GM19455 (cell line): ENCODE data around the gene BCAR3.
"Not testable (repeated sequence)": the region's sequence is repeated elsewhere in the genome, so short reads cannot be mapped to it uniquely, and the experiment has no call there.

Experiments used
- ATAC-seq: cut with Tn5 transposase; IDR thresholded peaks from one replicate; pipeline ENCODE4 v1.9.1; 2021; ENCODE audit not compliant: unreplicated experiment

The BCAR3 gene

DNA sequence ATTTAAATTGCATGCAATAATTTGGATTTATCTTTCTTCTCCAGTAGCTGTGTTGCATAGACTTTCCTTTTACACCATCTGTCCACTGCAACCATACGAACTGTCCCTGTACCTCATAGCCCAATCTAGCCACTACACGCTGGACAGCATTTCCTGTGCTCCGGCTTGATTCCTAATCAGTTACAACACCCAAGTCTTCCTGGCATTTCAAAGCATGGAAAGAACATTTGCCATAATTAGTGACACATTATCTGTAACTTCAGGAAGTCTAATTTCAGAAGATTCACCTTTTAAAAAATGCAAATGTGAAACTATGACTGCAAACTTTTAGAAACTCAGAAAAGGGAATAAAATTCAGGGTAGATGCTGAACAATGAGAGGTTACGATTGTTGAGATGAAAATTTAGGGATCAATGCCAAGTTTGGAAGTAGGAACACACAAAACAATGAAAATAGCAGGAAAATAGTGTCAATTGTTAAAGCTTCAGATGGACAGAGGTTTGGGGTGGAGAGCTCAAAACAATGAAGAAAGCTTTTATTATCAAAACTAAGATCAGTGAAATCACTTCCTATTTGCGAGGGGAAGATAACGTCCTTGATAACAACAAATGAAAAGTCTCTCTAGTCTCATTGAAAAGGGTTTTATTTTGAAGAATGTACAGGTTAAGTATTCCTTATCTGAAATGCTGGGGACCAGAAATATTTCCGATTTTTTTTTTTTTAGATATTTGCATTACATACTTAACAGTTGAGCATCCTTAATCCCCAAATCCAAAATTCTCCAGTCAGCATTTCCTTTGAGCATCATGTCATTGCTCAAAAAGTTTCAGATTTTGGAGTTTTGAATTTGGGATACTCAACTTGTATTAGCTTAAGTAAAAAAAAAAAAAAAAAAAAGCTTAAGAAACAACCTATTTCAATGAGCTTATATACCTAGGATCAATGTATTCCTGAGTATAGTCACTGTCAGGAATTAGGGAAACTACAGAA, 126.5 kb downstream of the BCAR3 start:
- no peak for ATAC-seq

DNA sequence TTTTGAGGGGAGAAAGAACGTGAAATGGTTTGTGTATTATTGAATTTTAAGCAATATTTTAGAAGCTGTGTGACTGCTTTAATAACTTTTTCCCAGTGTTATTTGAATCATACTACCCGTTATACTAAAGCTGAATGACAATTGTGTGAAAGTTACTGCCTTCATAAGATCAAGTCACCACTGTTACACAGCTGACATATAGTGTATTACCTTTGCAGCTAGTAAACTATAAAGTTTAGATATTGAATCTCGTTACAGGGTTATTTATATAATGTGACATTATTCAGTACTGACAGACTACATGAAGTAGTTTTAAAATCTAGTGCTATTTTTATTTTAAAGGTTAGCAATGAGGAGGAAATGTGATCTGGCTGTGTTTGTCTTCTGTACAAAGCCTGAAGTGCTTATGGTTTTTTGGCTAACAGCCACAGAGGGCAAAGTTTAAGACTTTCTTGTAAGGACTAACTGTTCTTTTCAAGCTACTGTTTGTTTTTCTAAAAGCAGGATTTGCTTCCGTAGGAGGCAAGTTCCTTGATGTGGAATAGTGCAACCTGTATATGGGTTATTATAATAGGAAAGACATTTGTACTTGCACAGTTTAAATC, 127.6 kb downstream of the BCAR3 start:
- ATAC-seq = not testable (repeated sequence)

DNA sequence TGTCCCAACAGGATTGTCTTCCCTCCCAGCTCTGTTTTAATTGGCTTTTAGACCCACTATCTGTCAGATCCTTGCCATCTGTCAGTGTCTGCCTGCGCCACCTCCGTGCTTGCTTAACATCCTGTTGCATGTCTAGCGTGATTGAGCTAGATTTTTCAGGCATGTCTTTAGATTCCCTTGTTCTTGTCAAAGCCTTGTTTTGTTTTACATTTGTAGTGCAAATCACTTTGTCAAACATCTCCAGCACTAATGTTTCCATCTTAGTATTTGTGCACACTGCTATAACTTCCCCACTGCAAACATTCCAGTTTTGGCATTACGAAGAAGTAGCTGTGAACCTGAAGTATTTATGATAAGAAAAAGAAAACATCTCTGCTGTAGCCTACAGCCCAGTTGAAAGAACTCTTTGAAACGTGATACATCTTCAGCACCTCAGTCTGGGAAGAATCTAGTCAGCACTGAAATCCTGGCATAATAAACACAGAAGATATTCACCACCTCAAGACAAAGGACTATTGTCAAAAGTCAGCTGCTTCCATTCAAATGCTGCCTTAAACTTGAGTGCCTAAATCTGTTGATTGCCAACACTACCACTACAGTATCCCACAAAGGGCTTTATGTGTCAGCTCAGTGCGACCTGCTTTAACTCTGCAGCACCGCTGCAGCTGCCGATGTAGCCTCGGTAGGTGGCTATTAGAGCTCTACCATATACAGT, 128.7 kb downstream of the BCAR3 start:
- no peak for ATAC-seq

DNA sequence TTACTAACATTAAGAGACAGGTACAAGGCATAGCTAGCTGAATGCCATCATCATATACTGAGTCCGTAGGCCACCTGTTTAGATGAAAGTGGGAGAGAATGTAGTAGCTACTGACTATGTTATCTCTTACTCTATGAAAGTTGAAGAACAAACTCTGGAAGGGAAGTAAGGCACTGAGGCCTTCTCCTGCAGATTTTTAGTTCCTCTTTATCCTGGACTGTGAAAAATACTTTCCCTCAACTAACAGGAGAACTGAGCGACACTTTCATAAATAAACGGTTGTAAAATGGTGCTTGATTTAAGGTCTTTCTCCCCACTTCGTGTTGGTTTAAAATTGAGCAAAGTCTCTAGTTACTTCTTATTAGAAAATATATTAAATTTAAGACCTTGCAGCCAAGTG, 131.8 kb downstream of the BCAR3 start:
- no peak for ATAC-seq

DNA sequence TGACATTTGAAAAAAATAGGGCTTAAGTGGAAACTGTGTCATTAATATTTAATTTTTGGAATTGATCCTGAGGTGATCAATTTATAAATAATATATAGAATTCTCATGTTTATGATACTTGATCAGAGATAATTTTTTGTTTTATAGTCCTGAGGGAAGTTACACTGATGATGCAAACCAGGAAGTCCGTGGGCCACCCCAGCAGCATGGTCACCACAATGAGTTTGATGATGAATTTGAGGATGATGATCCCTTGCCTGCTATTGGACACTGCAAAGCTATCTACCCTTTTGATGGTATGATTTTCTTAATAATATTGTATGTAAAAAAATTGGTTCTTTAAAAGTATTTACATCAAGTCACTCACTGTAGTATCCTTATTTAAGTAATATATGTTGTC, 132.5 kb downstream of the BCAR3 start:
- ATAC-seq = no peak

DNA sequence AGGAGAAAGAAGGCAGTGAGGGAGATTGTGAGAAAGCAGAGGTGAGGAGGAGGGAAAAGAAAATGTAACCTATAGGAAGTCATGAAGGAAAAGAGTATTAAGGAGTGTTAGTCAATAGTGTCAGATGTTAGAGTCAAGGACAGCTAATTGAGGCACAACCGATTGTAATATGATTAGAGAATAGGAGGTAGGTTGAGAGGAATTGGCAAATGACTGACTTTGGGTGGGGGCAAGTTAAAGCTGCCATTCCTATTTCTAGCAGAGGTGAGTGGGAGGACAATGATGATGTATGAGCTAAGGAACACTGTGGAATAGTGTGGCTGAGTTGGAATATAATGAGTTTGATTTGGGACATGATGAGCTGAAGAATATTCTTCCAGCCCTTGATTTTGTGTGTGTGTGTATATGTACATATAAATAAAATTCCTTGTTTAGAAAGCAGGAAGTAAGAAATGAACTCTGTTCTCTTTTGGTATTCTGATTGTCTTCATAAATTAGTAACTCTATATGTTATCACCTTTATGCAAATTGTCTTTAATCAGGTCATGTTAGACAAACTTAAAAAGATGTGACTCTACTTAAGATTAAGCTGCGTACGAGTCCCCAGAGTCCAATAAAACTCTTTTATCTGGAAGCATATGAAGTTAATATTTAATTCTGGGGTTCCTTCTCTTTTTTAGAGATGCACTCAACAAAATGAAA, 135.3 kb downstream of the BCAR3 start:
- no peak for ATAC-seq

DNA sequence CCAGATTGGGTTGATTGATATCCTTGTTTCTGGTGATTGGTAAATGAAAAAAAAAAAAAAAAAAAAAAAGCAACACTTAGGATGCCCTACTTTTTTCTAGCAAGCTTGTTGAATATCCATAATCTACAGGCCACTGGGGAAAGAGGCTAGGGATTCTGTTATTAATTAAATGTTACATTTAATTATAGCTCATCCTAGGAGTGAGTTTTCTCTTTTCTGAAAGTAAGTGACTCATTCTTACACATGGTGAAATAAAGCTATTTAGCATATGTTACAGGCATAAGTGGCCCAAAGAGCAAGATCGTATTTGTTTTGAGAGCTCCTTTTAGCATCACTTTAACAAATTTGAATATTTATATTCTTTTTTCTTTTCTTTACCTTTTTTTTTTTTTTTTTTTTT, 139.2 kb downstream of the BCAR3 start:
- no peak for ATAC-seq

DNA sequence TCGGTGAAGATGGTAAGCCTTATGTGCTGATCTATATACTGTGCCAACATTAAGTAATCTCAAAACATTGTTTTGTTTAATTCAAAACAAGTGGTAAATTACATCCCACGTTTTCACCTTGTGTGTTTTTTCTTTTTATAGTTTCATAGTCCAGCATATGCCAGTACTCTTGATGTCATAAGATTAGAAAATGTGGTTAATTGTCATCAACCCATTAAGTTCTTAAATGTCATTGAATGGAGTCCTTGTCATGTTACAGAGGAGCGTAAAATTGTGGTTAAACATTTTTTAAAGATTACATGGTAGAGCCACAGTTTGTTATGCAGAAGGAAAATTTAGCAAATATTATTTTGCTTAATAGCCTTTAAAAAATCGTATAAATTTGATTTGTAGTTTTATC, 140.6 kb downstream of the BCAR3 start:
- no peak for ATAC-seq

DNA sequence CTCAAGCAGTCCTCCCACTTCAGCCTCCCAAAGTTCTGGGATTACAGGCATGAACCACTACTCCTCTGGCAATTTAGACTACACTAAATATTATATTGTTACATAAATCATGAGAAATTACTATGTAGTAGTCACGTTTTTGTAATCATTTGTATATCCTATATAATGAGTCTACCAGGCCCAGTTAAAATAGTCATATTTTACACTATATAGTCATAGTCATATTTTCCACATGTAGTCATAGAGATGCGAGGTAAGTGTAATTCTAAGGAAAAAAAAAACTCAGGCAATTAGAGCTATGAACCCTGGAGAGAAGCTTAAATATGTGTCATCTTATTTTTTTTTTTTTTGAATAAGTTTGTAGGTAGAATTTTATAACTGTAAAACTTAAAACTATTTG, 143.7 kb downstream of the BCAR3 start:
- no peak for ATAC-seq

DNA sequence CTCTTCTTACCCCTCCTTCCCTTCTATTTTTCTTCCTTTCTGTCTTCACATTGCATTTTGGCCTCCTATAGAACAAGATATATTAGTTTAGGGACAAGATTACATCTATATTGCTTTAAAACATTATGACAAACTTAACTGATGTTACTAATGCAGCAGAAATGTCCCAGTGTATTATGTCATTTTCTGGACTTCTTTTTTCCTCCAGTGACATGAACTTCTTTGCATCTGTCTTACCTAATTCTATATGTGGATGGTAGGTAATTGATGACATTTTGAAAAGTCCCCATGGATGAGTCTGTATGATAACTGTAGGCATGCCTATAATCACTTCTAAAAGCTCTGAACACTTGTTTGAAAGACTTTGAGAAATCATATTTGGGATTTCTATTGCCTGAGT, 144.2 kb downstream of the BCAR3 start:
- no peak for ATAC-seq

DNA sequence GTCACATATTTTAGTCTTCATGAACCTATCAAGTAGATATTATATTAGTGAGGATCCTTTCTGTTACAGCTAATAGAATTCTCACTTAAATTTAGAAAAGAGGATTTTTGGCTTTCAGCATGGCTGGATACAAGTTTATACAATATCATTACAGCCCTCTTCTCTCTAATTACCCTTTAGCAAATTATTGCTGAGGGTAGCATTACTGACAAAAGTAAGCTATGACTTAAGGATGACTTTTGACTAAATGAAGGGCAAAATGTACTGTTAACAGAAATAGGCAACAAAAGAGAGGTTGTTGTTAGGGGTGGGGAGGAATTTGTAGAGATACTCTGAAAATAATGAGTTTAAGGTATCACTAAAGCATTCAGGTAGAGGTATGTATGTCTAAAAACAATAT, 148.0 kb downstream of the BCAR3 start:
- no peak for ATAC-seq

DNA sequence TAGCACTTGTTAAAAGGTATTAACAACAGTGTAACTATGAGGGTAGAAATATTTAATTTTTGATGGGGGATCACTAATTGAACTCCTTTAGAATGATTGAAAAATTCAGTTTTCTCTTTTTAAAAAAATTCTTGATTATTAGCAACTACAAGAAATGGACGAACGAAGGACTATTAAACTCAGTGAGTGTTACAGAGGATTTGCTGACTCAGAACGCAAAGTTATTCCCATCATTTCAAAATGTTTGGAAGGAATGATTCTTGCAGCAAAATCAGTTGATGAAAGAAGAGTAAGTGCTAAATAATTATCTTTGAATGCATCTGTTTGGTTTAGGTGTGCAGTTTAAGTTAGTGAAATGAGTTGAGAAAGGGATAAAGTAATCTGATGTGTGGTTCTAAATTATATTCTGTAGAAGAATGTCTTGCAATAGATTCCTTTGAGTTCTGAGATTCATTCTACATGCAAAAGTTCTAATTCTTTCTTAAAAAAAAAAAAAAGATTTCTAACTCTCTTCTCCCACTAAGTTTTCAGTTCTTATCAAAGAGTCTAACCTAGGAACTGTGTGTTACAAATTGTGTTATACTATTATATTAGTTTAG, 148.8 kb downstream of the BCAR3 start:
- no peak for ATAC-seq

DNA sequence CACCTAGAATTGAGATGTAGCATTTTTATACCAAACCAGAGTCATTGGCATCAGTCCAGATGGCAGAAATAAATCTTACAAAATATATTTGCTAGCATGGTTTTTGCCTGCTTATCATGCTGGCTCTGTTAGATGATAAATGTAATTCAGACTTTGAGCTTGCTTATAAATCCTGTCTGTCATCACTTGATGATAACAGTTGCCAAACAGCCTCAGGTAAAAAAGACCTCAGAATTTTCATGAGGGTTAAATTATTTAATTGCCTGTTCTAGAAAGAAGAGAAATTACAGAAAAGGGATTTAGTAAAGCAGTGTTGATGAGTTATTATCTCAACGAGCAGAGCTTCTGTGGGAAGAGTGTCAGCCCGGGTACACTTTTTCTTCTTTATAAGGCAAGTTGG, 150.4 kb downstream of the BCAR3 start:
- ATAC-seq = no peak

DNA sequence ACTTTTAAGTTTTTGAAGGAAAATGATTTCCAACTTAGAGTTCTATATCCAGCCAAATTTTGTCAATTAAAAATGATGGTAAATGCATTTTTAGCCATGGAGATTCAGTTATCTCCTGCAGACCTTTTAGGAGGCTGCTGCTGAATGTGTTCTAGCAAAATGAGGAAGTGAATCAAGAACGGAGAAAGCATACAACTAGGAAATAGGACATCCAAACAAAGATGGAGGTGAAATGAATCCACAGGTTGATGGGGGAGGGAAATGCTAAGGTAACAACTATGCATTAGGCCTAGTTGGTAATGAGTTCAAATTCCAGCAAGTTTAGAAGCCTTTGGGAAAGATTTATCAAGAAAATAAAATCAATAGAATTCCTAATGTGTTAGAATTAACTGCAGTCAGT, 153.2 kb downstream of the BCAR3 start:
- no peak for ATAC-seq

DNA sequence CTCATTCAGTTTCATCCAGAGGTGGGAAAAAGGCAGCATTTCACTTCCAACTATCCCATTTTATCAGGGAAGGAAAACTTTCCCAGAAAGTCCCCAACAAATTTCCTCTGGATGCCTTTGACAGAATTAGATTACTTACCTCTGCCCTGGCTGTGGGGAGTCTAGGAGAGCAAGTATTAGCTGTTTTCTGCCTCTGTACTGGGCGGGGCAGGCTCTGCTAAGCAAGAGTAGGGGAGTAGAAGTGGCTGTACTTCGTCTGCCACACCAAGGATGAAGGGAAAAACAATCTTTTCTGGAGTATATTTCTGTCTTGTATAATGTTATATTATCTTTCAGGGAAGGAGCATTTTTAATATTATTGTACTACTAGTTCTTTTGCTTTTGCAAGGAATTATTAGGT, 155.2 kb downstream of the BCAR3 start:
- ATAC-seq = no peak

DNA sequence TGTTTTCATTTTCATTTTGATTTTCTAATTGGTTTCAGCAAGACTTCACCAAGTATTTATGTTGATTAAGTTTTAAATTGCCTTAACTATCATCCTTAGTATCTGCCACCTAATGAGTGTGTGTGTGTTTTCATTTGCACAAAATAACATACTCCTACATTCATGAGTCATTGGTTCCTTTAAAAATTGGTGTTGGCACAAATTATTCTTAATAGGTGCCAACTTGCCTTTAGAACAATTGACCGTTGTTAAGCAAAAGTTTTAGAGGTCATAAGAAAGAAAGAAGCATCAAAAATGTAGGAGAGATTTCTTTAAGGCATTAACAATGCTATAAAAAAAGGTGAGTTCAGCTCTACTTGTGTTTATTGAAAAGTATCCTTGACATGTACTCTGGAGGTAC, 156.2 kb downstream of the BCAR3 start:
- no peak for ATAC-seq

DNA sequence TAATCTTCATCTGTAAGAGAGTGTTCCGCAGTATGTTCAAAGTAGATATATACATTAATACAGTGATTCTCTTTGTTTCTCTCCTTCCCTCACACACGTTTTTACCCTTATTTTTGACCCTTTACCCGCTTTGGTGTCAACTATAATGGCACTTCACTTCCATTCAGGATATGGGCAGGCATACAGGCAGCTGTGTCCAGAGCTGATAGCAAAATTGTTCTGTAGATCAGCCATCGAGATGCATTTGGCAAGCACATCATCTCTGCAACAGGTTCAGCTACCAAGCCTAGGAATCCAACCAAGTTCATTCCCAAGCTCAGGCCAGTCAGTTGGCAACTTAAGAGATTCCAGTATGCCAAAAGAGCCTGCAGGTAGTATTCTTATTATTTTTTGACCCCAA, 158.9 kb downstream of the BCAR3 start:
- no peak for ATAC-seq

DNA sequence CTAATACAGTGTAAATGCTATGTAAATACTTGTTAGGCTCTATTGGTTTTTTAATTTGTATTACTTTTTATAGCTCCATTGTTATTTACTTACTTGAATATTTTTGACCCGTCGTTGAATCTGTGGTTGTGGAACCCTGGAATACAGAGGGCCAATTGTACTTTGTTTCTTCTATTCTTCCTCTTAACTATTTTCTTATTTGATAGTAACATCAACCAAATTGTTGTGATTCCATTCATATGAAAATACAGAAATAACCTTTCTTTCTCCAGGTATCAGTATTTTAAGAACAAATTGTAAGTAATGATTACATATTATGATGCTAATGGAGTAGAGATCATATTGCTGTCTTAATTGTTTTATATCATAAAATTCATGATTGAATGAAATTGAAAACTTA, 160.0 kb downstream of the BCAR3 start:
- no peak for ATAC-seq

DNA sequence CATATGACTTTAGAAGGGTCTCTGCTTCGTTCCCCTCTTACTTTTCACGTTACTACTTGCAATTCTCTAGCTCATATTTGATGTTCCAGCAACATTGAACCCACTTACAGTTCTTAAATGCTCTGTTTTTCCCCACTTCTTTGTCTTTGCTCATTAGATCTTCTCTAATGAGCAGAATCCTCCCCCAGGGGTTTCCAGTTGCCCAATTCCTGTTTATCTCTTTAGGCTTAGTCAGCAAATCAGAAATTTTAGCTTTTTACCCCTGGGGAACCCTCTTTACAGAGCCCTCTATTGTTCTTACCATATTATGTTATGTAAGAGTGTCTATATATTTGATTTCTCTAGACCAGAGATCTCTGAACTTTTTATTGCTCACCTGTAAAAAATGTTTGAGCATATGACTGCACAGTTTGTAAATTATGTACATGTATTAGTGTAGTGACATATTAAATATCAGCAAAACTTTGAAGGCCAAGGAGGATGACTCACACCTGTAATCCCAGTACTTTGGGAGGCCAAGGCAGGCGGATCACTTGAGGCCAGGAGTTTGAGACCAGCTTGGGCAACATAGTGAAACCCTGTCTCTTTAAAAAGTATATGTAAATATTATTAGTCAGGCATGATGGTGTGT, 162.3 kb downstream of the BCAR3 start:
- no peak for ATAC-seq

DNA sequence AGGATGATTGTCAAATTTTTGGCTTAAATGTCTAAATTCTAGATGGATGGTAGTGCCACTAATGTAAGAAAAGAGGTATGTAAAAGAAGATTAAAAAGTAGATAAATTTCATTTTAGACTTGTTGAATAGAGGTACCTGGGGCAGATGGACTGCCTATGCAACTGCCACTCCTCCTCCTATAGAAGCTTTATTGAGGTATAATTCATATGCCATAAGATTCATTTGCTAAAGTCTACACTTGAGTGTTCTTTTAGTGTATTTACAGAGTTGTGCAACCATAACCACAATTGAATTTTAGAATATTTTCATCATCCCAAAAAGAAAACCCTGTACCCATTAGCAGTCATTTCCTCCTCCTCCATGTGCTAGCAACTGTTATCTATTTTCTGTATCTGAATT, 163.1 kb downstream of the BCAR3 start:
- no peak for ATAC-seq
